ENCODE measurements around the gene ZNF438. TPM values are rescaled to one million over a fixed set of nuclear protein-coding genes. Genes with fewer than 3 reads are reported as not detected.

The ZNF438 gene
- total RNA-seq, 4 donors from 2014 or later: 10.3 to 14.6 (median 13.6) TPM

DNA sequence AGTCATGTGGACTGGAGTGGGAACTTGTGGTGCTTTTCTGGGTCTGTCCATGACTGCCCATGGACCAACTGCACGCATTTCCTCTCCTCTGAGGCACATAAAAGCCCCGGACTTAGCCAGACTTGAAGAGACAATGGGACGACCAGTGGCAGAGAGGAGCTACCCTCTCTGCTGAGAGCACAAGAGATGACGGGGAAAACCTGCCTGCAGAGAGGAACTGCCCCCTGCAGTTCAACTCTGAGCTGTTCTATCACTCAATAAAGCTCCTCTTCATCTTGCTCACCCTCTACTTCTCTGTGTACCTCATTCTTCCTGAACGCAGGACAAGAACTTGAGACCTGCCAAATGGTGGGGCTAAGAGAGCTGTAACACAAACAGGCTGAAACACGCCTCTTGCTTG is 184.5 kb downstream of the ZNF438 start:
- Histone ChIP-seq H3K27ac (no peak overlapping the region), H3K9me3 (no peaks in the 10 kb centered on the region), H3K4me3 (no peak overlapping the region), H3K27me3 (no peaks in the 10 kb centered on the region), H3K4me1 (no peaks in the 10 kb centered on the region), H3K36me3 (peaks cover 0 to 52% of the 10 kb centered on the region in 2 donors)
- WGBS, 2 donors (ENCODE audit: low coverage in 1 of 2): 92% methylated on average over 2 of the region's 6 CpGs; no CpG with 5 or more reads in 1 of the 2 donors
- ATAC-seq: no peak
- TF ChIP-seq POLR2A (IDR thresholded peaks at IDR 0.05) (no peak), EP300 (IDR thresholded peaks at IDR 0.05) (no peak), POLR2AphosphoS5 (IDR thresholded peaks at IDR 0.05) (no peak), CTCF (IDR thresholded peaks at IDR 0.05) (no peak)

DNA sequence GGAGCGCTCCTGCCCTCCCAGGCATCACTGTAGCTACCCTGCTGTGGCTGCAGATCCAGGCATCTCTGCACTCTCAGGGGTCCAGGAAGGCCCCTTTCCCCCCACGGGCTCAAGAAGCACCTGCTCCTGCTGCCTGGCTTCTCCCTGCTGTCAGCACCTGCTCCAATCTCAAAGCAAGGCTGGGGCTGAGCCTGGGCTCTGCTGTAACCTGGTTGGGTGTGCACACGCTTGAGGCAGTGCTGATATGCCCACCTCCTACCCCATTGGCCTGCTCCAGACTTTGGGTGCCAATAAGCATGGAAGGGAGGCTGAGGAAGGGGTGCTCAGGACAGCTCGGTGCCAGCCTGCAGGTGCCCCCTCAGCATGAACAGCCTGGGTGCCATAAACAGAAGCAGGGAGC is 185.0 kb downstream of the ZNF438 start:
- H3K4me3 ChIP-seq: no peak overlapping the region
- H3K27ac ChIP-seq: no peak overlapping the region
- H3K27me3 ChIP-seq: no peaks in the 10 kb centered on the region
- no peaks in the 10 kb centered on the region for H3K4me1 ChIP-seq
- no CpG with 5 or more reads among the region's 4 CpGs for WGBS, 2 donors (ENCODE audit: low coverage in 1 of 2)
- peaks cover 0 to 52% of the 10 kb centered on the region in 2 donors for H3K36me3 ChIP-seq
- no peak for ATAC-seq
- no peak for TF ChIP-seq POLR2AphosphoS5 (IDR thresholded peaks at IDR 0.05)
- TF ChIP-seq EP300 (IDR thresholded peaks at IDR 0.05): no peak
- no peak for TF ChIP-seq CTCF (IDR thresholded peaks at IDR 0.05)
- TF ChIP-seq POLR2A (IDR thresholded peaks at IDR 0.05): no peak
- H3K9me3 ChIP-seq: no peaks in the 10 kb centered on the region

- WGBS, 2 donors (ENCODE audit: low coverage in 1 of 2): 58 to 73% methylated on average over 3 to 4 of the region's 5 CpGs
- Histone ChIP-seq H3K9me3 (no peaks in the 10 kb centered on the region), H3K4me1 (peaks cover 0 to 12% (median 0%) of the 10 kb centered on the region in 3 donors), H3K36me3 (peaks cover 0 to 30% of the 10 kb centered on the region in 2 donors), H3K27me3 (no peaks in the 10 kb centered on the region), H3K27ac (no peak overlapping the region), H3K4me3 (no peak overlapping the region)
- TF ChIP-seq EP300 (IDR thresholded peaks at IDR 0.05): no peak
- TF ChIP-seq POLR2A (IDR thresholded peaks at IDR 0.05): no peak
- TF ChIP-seq CTCF (IDR thresholded peaks at IDR 0.05): no peak
- no peak for TF ChIP-seq POLR2AphosphoS5 (IDR thresholded peaks at IDR 0.05)
- ATAC-seq: no peak
These were observed 188.8 kb downstream of the ZNF438 start for GRCh38 chr10:30842894-30843293.

- ATAC-seq: no peak
- 73% methylated on average over 1 of the region's 1 CpG; no CpG with 5 or more reads in 1 of the 2 donors for WGBS, 2 donors (ENCODE audit: low coverage in 1 of 2)
- H3K27ac ChIP-seq: no peak overlapping the region
These were observed 189.5 kb downstream of the ZNF438 start for GRCh38 chr10:30842185-30842584.

More at GRCh38 chr10:30842185-30842584, 189.5 kb downstream of the ZNF438 start:
- no peaks in the 10 kb centered on the region for H3K9me3 ChIP-seq
- H3K4me3 ChIP-seq: no peak overlapping the region
- peaks cover 0 to 23% of the 10 kb centered on the region in 2 donors for H3K36me3 ChIP-seq
- TF ChIP-seq EP300 (IDR thresholded peaks at IDR 0.05): no peak
- TF ChIP-seq CTCF (IDR thresholded peaks at IDR 0.05): no peak
- TF ChIP-seq POLR2A (IDR thresholded peaks at IDR 0.05): no peak
- no peak for TF ChIP-seq POLR2AphosphoS5 (IDR thresholded peaks at IDR 0.05)
- peaks cover 0 to 12% (median 0%) of the 10 kb centered on the region in 3 donors for H3K4me1 ChIP-seq
- no peaks in the 10 kb centered on the region for H3K27me3 ChIP-seq
